Fibroblast of lung (primary cell): ENCODE results near the gene RNF123.

Experiments
- EZH2 ChIP-seq: IDR thresholded peaks from 2 replicates; pipeline ENCODE4 v1.5.1; 2012; ENCODE audit warnings: low read length, control low read depth, mild to moderate bottlenecking; ENCODE audit errors: missing control alignments
- TF ChIP-seq, protein P1 (sequence below), 2 donors: IDR thresholded peaks in 1 of 2; conservative IDR thresholded peaks in 1 of 2; 1 replicate in 1 of 2; 2 replicates in 1 of 2; pipeline ENCODE4 v1.5.1; 2011 to 2012; ENCODE audit warnings: low read length in 2 of 2, control low read depth in 1 of 2, inconsistent platforms in 1 of 2, low read depth in 1 of 2, mild to moderate bottlenecking in 1 of 2

DNA sequence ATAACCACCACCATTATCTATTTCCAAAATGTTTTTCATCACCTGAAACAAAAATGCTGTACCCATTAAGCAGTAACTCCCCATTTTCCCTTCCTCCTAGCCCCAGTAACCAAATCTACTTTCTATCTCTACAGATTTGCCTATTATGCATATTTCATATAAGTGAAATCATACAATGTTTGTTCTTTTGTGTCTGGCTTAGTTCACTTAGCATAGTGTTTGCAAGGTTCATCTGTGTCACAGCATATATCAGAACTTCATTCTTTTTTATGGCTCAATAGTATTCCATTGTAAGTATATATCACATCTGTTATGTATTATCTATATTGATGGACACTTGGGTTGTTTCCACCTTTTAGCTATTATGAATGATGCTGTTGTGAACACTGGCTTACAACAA lies 51.1 kb downstream of the RNF123 start:
- TF ChIP-seq, protein P1, sequence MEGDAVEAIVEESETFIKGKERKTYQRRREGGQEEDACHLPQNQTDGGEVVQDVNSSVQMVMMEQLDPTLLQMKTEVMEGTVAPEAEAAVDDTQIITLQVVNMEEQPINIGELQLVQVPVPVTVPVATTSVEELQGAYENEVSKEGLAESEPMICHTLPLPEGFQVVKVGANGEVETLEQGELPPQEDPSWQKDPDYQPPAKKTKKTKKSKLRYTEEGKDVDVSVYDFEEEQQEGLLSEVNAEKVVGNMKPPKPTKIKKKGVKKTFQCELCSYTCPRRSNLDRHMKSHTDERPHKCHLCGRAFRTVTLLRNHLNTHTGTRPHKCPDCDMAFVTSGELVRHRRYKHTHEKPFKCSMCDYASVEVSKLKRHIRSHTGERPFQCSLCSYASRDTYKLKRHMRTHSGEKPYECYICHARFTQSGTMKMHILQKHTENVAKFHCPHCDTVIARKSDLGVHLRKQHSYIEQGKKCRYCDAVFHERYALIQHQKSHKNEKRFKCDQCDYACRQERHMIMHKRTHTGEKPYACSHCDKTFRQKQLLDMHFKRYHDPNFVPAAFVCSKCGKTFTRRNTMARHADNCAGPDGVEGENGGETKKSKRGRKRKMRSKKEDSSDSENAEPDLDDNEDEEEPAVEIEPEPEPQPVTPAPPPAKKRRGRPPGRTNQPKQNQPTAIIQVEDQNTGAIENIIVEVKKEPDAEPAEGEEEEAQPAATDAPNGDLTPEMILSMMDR (conservative IDR thresholded peaks at IDR 0.05 in 1 of 2, IDR thresholded peaks at IDR 0.05 in 1 of 2; ENCODE audit: low read depth in 1 of 2, low read length in 2 of 2), result no peak
- TF ChIP-seq EZH2, result no peak
